KG1 (cell line): ENCODE data around the gene PDE7B.

Experiments
- DNase-seq: peaks from one replicate; lab custom pipeline; 2025; lab: John Stamatoyannopoulos, UW

PDE7B gene

GRCh38 chr6:135887069-135887468 lies 35.6 kb downstream of the PDE7B start:
- no peak for DNase-seq

GRCh38 chr6:135888818-135889217 lies 37.3 kb downstream of the PDE7B start:
- no peak for DNase-seq

GRCh38 chr6:135890876-135891275 lies 39.4 kb downstream of the PDE7B start:
- DNase-seq, result no peak

GRCh38 chr6:135891710-135892109 lies 40.2 kb downstream of the PDE7B start:
- no peak for DNase-seq

GRCh38 chr6:135895231-135895911 lies 43.9 kb downstream of the PDE7B start:
- DNase-seq, result no peak

GRCh38 chr6:135897087-135897486 lies 45.6 kb downstream of the PDE7B start:
- DNase-seq, result no peak

- DNase-seq, result no peak
Measured at GRCh38 chr6:135901774-135902524, 50.4 kb downstream of the PDE7B start.

- no peak for DNase-seq
Measured at GRCh38 chr6:135902756-135903331, 51.3 kb downstream of the PDE7B start.

- no peak for DNase-seq
Measured at GRCh38 chr6:135904666-135905065, 53.2 kb downstream of the PDE7B start.

- no peak for DNase-seq
Measured at GRCh38 chr6:135905604-135906300, 54.3 kb downstream of the PDE7B start.

GRCh38 chr6:135906542-135906941 lies 55.0 kb downstream of the PDE7B start:
- DNase-seq, result no peak

GRCh38 chr6:135906972-135907465 lies 55.5 kb downstream of the PDE7B start:
- DNase-seq, result no peak

- peak; percentile 30 for DNase-seq
Measured at GRCh38 chr6:135909737-135910387, 58.4 kb downstream of the PDE7B start.

GRCh38 chr6:135910790-135911618 lies 59.5 kb downstream of the PDE7B start:
- no peak for DNase-seq

GRCh38 chr6:135913785-135914184 lies 62.3 kb downstream of the PDE7B start:
- DNase-seq, result no peak

GRCh38 chr6:135919026-135919425 lies 67.5 kb downstream of the PDE7B start:
- no peak for DNase-seq

- no peak for DNase-seq
Measured at GRCh38 chr6:135920689-135921088, 69.2 kb downstream of the PDE7B start.

- no peak for DNase-seq
Measured at GRCh38 chr6:135921188-135921587, 69.7 kb downstream of the PDE7B start.

GRCh38 chr6:135922174-135922573 lies 70.7 kb downstream of the PDE7B start:
- DNase-seq, result no peak

GRCh38 chr6:135922746-135923145 lies 71.2 kb downstream of the PDE7B start:
- DNase-seq, result no peak

- DNase-seq, result no peak
Measured at GRCh38 chr6:135932651-135933050, 81.2 kb downstream of the PDE7B start.
